GM21528 (cell line): Measurements from ENCODE around the gene SPN.
"Not testable (repeated sequence)": the region's sequence is repeated elsewhere in the genome, so short reads cannot be mapped to it uniquely, and the experiment has no call there.

Experiments used
- ATAC-seq: cut with Tn5 transposase; IDR thresholded peaks from one replicate; pipeline ENCODE4 v1.9.1; 2021; ENCODE audit warnings: mild to moderate bottlenecking, moderate library complexity; ENCODE audit not compliant: unreplicated experiment, low FRiP score

SPN gene

GRCh38 chr16:29644973-29645693 lies 17.9 kb upstream of the SPN start:
- ATAC-seq = no peak

GRCh38 chr16:29645694-29646187 lies 17.3 kb upstream of the SPN start:
- ATAC-seq = no peak

GRCh38 chr16:29646947-29647346 lies 16.1 kb upstream of the SPN start:
- ATAC-seq = no peak

- no peak for ATAC-seq
Observed at GRCh38 chr16:29649588-29650494, 13.2 kb upstream of the SPN start.

GRCh38 chr16:29650771-29651170 lies 12.3 kb upstream of the SPN start:
- ATAC-seq = no peak

GRCh38 chr16:29651774-29652349 lies 11.2 kb upstream of the SPN start:
- ATAC-seq = no peak

GRCh38 chr16:29653471-29653870 lies 9.6 kb upstream of the SPN start:
- ATAC-seq = no peak

GRCh38 chr16:29653890-29654289 lies 9.2 kb upstream of the SPN start:
- ATAC-seq = not testable (repeated sequence)

GRCh38 chr16:29656688-29657523 lies 6.1 kb upstream of the SPN start:
- no peak for ATAC-seq

GRCh38 chr16:29658705-29659104 lies 4.3 kb upstream of the SPN start:
- no peak for ATAC-seq

- no peak for ATAC-seq
Observed at GRCh38 chr16:29662000-29662728, 883 bp upstream of the SPN start.

- no peak for ATAC-seq
Observed at GRCh38 chr16:29662729-29663015, 375 bp upstream of the SPN start.

GRCh38 chr16:29663807-29664090 lies 702 bp downstream of the SPN start:
- no peak for ATAC-seq

- ATAC-seq = no peak
Observed at GRCh38 chr16:29664091-29664921, 1.3 kb downstream of the SPN start.

- no peak for ATAC-seq
Observed at GRCh38 chr16:29665294-29666077, 2.4 kb downstream of the SPN start.

- ATAC-seq = not testable (repeated sequence)
Observed at GRCh38 chr16:29667322-29667610, 4.2 kb downstream of the SPN start.

GRCh38 chr16:29667755-29668154 lies 4.7 kb downstream of the SPN start:
- no peak for ATAC-seq

- no peak for ATAC-seq
Observed at GRCh38 chr16:29668267-29668666, 5.2 kb downstream of the SPN start.

GRCh38 chr16:29673501-29673900 lies 10.5 kb downstream of the SPN start:
- no peak for ATAC-seq
